K562 (cell line): ENCODE data around the gene RPL29. TPM values are rescaled to one million over a fixed set of nuclear protein-coding genes. Genes with fewer than 3 reads are reported as not detected.

ENCODE experiments used
- ATAC-seq: fragments of 200-7000 bp; cut with Tn5 transposase; 3 replicates; pipeline ENCODE4 v1.9.1; 2020; ENCODE audit warnings: moderate library complexity
- BruUV-seq: library from RNA; stranded (reverse); fragments of 400-500 nt; replicated peaks from 2 replicates; lab custom pipeline; 2021; lab: Mats Ljungman, UMichigan
- CTCF ChIA-PET: fragments of 300-600 bp; formaldehyde crosslinking; extraction: SDS; loops from one replicate; lab custom pipeline; 2021; ENCODE audit warnings: low intra/inter-chr PET ratio; lab: Yijun Ruan, JAX
- POLR2A ChIA-PET: fragments of 300-600, 350-650 bp; sonication (Branson Sonifier 250); formaldehyde crosslinking; extraction: SDS; loops from one replicate; lab custom pipeline; 2021; ENCODE audit warnings: antibody characterized with exemption, inconsistent platforms; lab: Yijun Ruan, JAX
- DNase-seq, 4 experiments: peaks; one replicate each; pipeline versions ENCODE4 v3.0.0 to v3.0.0-alpha.2; 2011 to 2018; ENCODE audit warnings: low spot score in 3 of 4, mixed read lengths in 3 of 4; ENCODE audit errors: extremely low read depth in 1 of 4
- FAIRE-seq: peaks from 2 replicates; lab custom pipeline; 2011; peaks lifted over from hg19 to GRCh38; lab: Jason Lieb, UNC
- H2AFZ ChIP-seq: 2 replicates; pipeline ENCODE4 v1.6.0; 2011; ENCODE audit warnings: low read depth, low read length, control low read depth, inconsistent platforms
- H3K27ac ChIP-seq: fragments of 200-600 bp; 3 replicates; pipeline ENCODE4 v1.8.0; 2011; ENCODE audit warnings: low read depth, mild to moderate bottlenecking, control low read depth, inconsistent platforms, low read length, moderate library complexity, mixed read lengths; ENCODE audit errors: extremely low read depth
- H3K27me3 ChIP-seq, 2 experiments: fragments of 300-600 bp in 1 of 2; 2 replicates in 1 of 2; 3 replicates in 1 of 2; pipeline versions ENCODE4 v1.6.0 to v1.8.0; 2011; ENCODE audit warnings: inconsistent platforms in 2 of 2, low read length in 2 of 2, mild to moderate bottlenecking in 1 of 2, mixed read lengths in 1 of 2, moderate library complexity in 1 of 2; ENCODE audit not compliant: control insufficient read depth in 2 of 2, insufficient read depth in 2 of 2
- H3K36me3 ChIP-seq: fragments of 300-600 bp; 3 replicates; pipeline ENCODE4 v1.8.0; 2011; ENCODE audit warnings: mild to moderate bottlenecking, low read length, inconsistent platforms; ENCODE audit not compliant: control insufficient read depth, insufficient read depth
- H3K4me1 ChIP-seq, 2 experiments: fragments of 200-600 bp in 1 of 2; replicated peaks in 1 of 2; 2 replicates in 1 of 2; 3 replicates in 1 of 2; pipeline versions ENCODE4 v1.5.1 to v1.8.0; 2011; ENCODE audit warnings: inconsistent platforms in 2 of 2, low read length in 2 of 2, mild to moderate bottlenecking in 1 of 2, mixed read lengths in 1 of 2, moderate library complexity in 1 of 2; ENCODE audit not compliant: control insufficient read depth in 2 of 2, insufficient read depth in 2 of 2
- H3K4me2 ChIP-seq: 2 replicates; pipeline ENCODE4 v1.6.1; 2011; ENCODE audit warnings: low read length, control low read depth, inconsistent platforms, mixed read lengths; ENCODE audit not compliant: insufficient read depth
- H3K4me3 ChIP-seq: fragments of 200-600 bp; sonication (generic), shearing (Covaris generic); 2 replicates; pipeline ENCODE4 v1.5.1; 2016; ENCODE audit warnings: control low read depth, inconsistent platforms
- H3K79me2 ChIP-seq: fragments of 200-600 bp; 3 replicates; pipeline ENCODE4 v1.8.0; 2011; ENCODE audit warnings: low read length, inconsistent platforms; ENCODE audit not compliant: control insufficient read depth, insufficient read depth
- H3K9ac ChIP-seq, 2 experiments: 2 replicates each; pipeline versions ENCODE4 v1.6.0 to v1.6.1; 2011; ENCODE audit warnings: low read depth in 2 of 2, low read length in 2 of 2, control low read depth in 1 of 2, inconsistent platforms in 1 of 2, mild to moderate bottlenecking in 1 of 2, mixed read lengths in 1 of 2; ENCODE audit not compliant: insufficient read depth in 1 of 2
- H3K9me1 ChIP-seq: one replicate; pipeline ENCODE4 v1.6.0; 2011; ENCODE audit warnings: inconsistent platforms, mild to moderate bottlenecking, low read length, moderate library complexity; ENCODE audit not compliant: control insufficient read depth, insufficient read depth
- H3K9me3 ChIP-seq: replicated peaks from 2 replicates; pipeline ENCODE4 v1.5.1; 2011; ENCODE audit warnings: low read depth, low read length, inconsistent platforms; ENCODE audit not compliant: control insufficient read depth, insufficient read depth
- H4K20me1 ChIP-seq: replicated peaks from 2 replicates; pipeline ENCODE4 v1.6.1; 2011; ENCODE audit warnings: low read length, inconsistent platforms, mixed read lengths; ENCODE audit not compliant: control insufficient read depth, insufficient read depth
- CEBPZ ChIP-seq: fragments of 150-350 bp; IDR thresholded peaks from 2 replicates; pipeline ENCODE4 v1.6.1; 2014; ENCODE audit warnings: low read depth, mild to moderate bottlenecking, low read length, borderline replicate concordance
- HDAC1 ChIP-seq, 2 experiments: fragments of 450-650 bp; IDR thresholded peaks; 2 replicates each; pipeline ENCODE4 v1.6.1; 2016 to 2017; ENCODE audit warnings: inconsistent platforms in 1 of 2, mild to moderate bottlenecking in 1 of 2, moderate library complexity in 1 of 2
- MXI1 ChIP-seq: IDR thresholded peaks from 2 replicates; pipeline ENCODE4 v1.6.1; 2011; ENCODE audit warnings: low read depth, mild to moderate bottlenecking, improper control_type of control experiment, low read length
- NFIC ChIP-seq: fragments of 450-650 bp; IDR thresholded peaks from 2 replicates; pipeline ENCODE4 v1.6.1; 2017; ENCODE audit warnings: mild to moderate bottlenecking, inconsistent platforms
- NUFIP1 ChIP-seq: fragments of 450-650 bp; IDR thresholded peaks from 2 replicates; pipeline ENCODE4 v1.6.1; 2018; ENCODE audit not compliant: partially characterized antibody
- PHF20 ChIP-seq: fragments of 450-650 bp; IDR thresholded peaks from 2 replicates; pipeline ENCODE4 v1.6.1; 2018; ENCODE audit not compliant: partially characterized antibody
- PHF21A ChIP-seq: fragments of 450-650 bp; IDR thresholded peaks from 2 replicates; pipeline ENCODE4 v1.6.1; 2017; ENCODE audit warnings: low read depth, borderline replicate concordance
- RB1 ChIP-seq: fragments of 450-650 bp; IDR thresholded peaks from 2 replicates; pipeline ENCODE4 v1.6.1; 2017; ENCODE audit warnings: low read depth, mild to moderate bottlenecking
- RFX1 ChIP-seq: fragments of 450-650 bp; IDR thresholded peaks from 2 replicates; pipeline ENCODE4 v1.6.1; 2016; ENCODE audit warnings: mild to moderate bottlenecking, moderate library complexity
- SMARCE1 ChIP-seq: fragments of 450-650 bp; IDR thresholded peaks from 2 replicates; pipeline ENCODE4 v1.7.1; 2016; ENCODE audit warnings: mild to moderate bottlenecking
- TFAP4 ChIP-seq: sonication (generic); formaldehyde crosslinking; IDR thresholded peaks from 2 replicates; pipeline ENCODE4 v1.8.0; 2022; ENCODE audit warnings: missing genetic modification reagents, mild to moderate bottlenecking, moderate library complexity, borderline replicate concordance
- ZBTB33 ChIP-seq: sonication (generic); formaldehyde crosslinking; IDR thresholded peaks from 2 replicates; pipeline ENCODE4 v1.8.1; 2023; ENCODE audit warnings: mild to moderate bottlenecking, missing genetic modification reagents
- ZNF583 ChIP-seq: fragments of 250-450 bp; sonication (Bioruptor Pico); IDR thresholded peaks from 2 replicates; pipeline ENCODE4 v1.4.0; 2020
- WGBS: fragments of 100-300 bp; shearing (Covaris generic); methylation state at CpG from one replicate; pipeline ENCODE4 v1.1.6; 2016; ENCODE audit warnings: low coverage, mixed read lengths; ENCODE audit not compliant: insufficient coverage; ENCODE audit errors: missing lambda C conversion rate; 5-methylcytosine and 5-hydroxymethylcytosine counted together
- in situ Hi-C: fragments of 300-500 bp; cut with MboI; formaldehyde crosslinking; loops from 4 replicates; pipeline ENCODE4 v1.15.0; 2018; ENCODE audit warnings: inconsistent platforms, mixed read lengths
- intact Hi-C: fragments of 100-400 bp; cut with micrococcal nuclease; formaldehyde crosslinking; loops from 2 replicates; pipeline ENCODE4 v1.14.2; 2022
- polyA plus RNA-seq, 8 experiments: library from polyadenylated mRNA; depleted of rRNA in 4 of 8; stranded (reverse) in 5 of 8; unstranded in 3 of 8; fragments of >200 nt; fragmentation: Nextera tagmentation in 2 of 8; fragmentation: Illumina TruSeq in 1 of 8; extraction: Ambion mirVana in 2 of 8; extraction: Trizol in 1 of 8; gene quantifications; 2 replicates each; pipeline versions ENCODE4 v1.2.1 to v1.2.3, GENCODE V29; 2011 to 2014; ENCODE audit warnings: inconsistent platforms in 1 of 8, missing spikeins in 1 of 8
- total RNA-seq, 7 experiments: library from RNA; depleted of rRNA in 6 of 7; stranded (reverse); fragments of >200 nt in 6 of 7; fragmentation: Illumina TruSeq in 2 of 7; extraction: Trizol in 2 of 7; gene quantifications; 2 replicates each; pipeline versions ENCODE4 v1.2.1 to v1.2.3, GENCODE V29; 2011 to 2021; ENCODE audit warnings: low replicate concordance in 1 of 7

Gene RPL29
- total and polyA plus RNA-seq, 9 of the 15 experiments (the other 6 are each of a cell fraction or from before 2014, with no cell fraction given), result 568 to 1,475 (median 1,104) TPM

GRCh38 chr3:51975852-51976549 is 19.7 kb downstream of the RPL29 start:
- FAIRE-seq (no peak), ATAC-seq (peak; percentile 16; the same call in 2 of the 3 replicates), DNase-seq (peak; percentile 65 to 76 (median 67))
- Histone ChIP-seq H3K27me3 (no peaks in the 10 kb centered on the region), H3K9me1 (no peaks in the 10 kb centered on the region), H3K4me3 (peak overlapping the region; percentile 62; the same call in 1 of the 2 replicates), H3K36me3 (peaks cover 13% of the 10 kb centered on the region; the same call in 2 of the 3 replicates), H2AFZ (no peak overlapping the region; the same call in 1 of the 2 replicates), H3K4me2 (peak overlapping the region; percentile 92), H4K20me1 (no peaks in the 10 kb centered on the region), H3K9ac (peak overlapping the region in 1 of 2 experiments; percentile 36; a peak in 1 of 4 replicates), H3K4me1 (peaks cover 23 to 55% of the 10 kb centered on the region in 2 experiments), H3K9me3 (no peaks in the 10 kb centered on the region), H3K27ac (no peak overlapping the region), H3K79me2 (peaks cover 45% of the 10 kb centered on the region)
- 21% methylated on average over 13 of the region's 46 CpGs for WGBS
- intact Hi-C loops, result no loop called here
- in situ Hi-C loops, result no loop called here
- no TSS peak for BruUV-seq
- ChIA-PET CTCF (no interaction called here), POLR2A (interaction anchor here (1.0 to 3.5 kb wide), 2 partner anchors 14 to 16 kb away, joined by 6 to 19 read pairs; no protein-coding TSS in a partner anchor)
- TF ChIP-seq TFAP4 (CRISPR knock-in tag) (peak; percentile 54; the same call in 1 of the 2 replicates), SMARCE1 (no peak), HDAC1 (IDR thresholded peaks at IDR 0.05) (no peak), NFIC (peak; percentile 30; the same call in 1 of the 2 replicates), NUFIP1 (no peak), ZNF583 (CRISPR knock-in tag) (no peak), PHF21A (no peak), PHF20 (no peak), RB1 (0 out of 2 replicates have a peak, but pooled peaks have one; percentile 13), MXI1 (0 out of 2 replicates have a peak, but pooled peaks have one; percentile 24), RFX1 (peak; percentile 95), CEBPZ (no peak), ZBTB33 (peak; percentile 81; the same call in 1 of the 2 replicates)
